Type B pancreatic cell (in vitro differentiated cells): ENCODE results near the gene DIAPH1. TPM values are rescaled to one million over a fixed set of nuclear protein-coding genes. Genes with fewer than 3 reads are reported as not detected.

Experiments used
- DNase-seq: peaks from one replicate; pipeline ENCODE4 v3.0.0; 2021; ENCODE audit warnings: mixed read lengths; ENCODE audit not compliant: unreplicated experiment; ENCODE audit errors: extremely low spot score
- H3K27ac Mint-ChIP-seq: 2 replicates; pipeline ENCODE4 v1.8.0; 2021; ENCODE audit warnings: mild to moderate bottlenecking, mixed read lengths
- H3K27me3 Mint-ChIP-seq: 2 replicates; pipeline ENCODE4 v1.8.0; 2021; ENCODE audit warnings: mixed read lengths
- H3K36me3 Mint-ChIP-seq: 2 replicates; pipeline ENCODE4 v1.8.0; 2021; ENCODE audit warnings: mixed read lengths
- H3K4me1 Mint-ChIP-seq: one replicate; pipeline ENCODE4 v1.8.0; 2021; ENCODE audit warnings: mixed read lengths; ENCODE audit not compliant: unreplicated experiment
- H3K4me3 Mint-ChIP-seq: 2 replicates; pipeline ENCODE4 v1.8.0; 2021; ENCODE audit warnings: mild to moderate bottlenecking, mixed read lengths
- H3K9me3 Mint-ChIP-seq: 2 replicates; pipeline ENCODE4 v1.8.0; 2021; ENCODE audit warnings: mixed read lengths
- total RNA-seq: library from RNA; stranded (reverse); gene quantifications from 2 replicates; pipeline ENCODE4 v1.2.1, GENCODE V29; 2021; ENCODE audit warnings: low replicate concordance
- TF ChIP-seq, protein P1 (sequence below): fragments of 200-600 bp; sonication (generic); conservative IDR thresholded peaks from 2 replicates; pipeline ENCODE4 v1.5.0; 2021; ENCODE audit warnings: antibody characterized with exemption, mild to moderate bottlenecking

DIAPH1 gene
- total RNA-seq, 1 donor from 2014 or later = 79.6 TPM

GRCh38 chr5:141504216-141504615 lies 114.6 kb downstream of the DIAPH1 start:
- H3K4me1 Mint-ChIP-seq = peaks cover 28% of the 10 kb centered on the region
- no peaks in the 10 kb centered on the region for H3K9me3 Mint-ChIP-seq
- DNase-seq = no peak
- H3K27ac Mint-ChIP-seq = no peak overlapping the region
- TF ChIP-seq, protein P1, sequence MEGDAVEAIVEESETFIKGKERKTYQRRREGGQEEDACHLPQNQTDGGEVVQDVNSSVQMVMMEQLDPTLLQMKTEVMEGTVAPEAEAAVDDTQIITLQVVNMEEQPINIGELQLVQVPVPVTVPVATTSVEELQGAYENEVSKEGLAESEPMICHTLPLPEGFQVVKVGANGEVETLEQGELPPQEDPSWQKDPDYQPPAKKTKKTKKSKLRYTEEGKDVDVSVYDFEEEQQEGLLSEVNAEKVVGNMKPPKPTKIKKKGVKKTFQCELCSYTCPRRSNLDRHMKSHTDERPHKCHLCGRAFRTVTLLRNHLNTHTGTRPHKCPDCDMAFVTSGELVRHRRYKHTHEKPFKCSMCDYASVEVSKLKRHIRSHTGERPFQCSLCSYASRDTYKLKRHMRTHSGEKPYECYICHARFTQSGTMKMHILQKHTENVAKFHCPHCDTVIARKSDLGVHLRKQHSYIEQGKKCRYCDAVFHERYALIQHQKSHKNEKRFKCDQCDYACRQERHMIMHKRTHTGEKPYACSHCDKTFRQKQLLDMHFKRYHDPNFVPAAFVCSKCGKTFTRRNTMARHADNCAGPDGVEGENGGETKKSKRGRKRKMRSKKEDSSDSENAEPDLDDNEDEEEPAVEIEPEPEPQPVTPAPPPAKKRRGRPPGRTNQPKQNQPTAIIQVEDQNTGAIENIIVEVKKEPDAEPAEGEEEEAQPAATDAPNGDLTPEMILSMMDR = no peak
- no peak overlapping the region for H3K4me3 Mint-ChIP-seq
- H3K36me3 Mint-ChIP-seq = peaks cover 20% of the 10 kb centered on the region
- no peaks in the 10 kb centered on the region for H3K27me3 Mint-ChIP-seq

- Mint-ChIP-seq H3K4me3 (no peak overlapping the region), H3K36me3 (peaks cover 20% of the 10 kb centered on the region), H3K27me3 (no peaks in the 10 kb centered on the region), H3K9me3 (no peaks in the 10 kb centered on the region), H3K4me1 (peaks cover 25% of the 10 kb centered on the region), H3K27ac (no peak overlapping the region)
- TF ChIP-seq, protein P1 = no peak
- no peak for DNase-seq
Observed at GRCh38 chr5:141503681-141504080, 115.1 kb downstream of the DIAPH1 start.

- TF ChIP-seq, protein P1 = no peak
- DNase-seq = no peak
- H3K4me3 Mint-ChIP-seq = no peak overlapping the region
- H3K27ac Mint-ChIP-seq = no peak overlapping the region
- peaks cover 26% of the 10 kb centered on the region for H3K36me3 Mint-ChIP-seq
- H3K9me3 Mint-ChIP-seq = no peaks in the 10 kb centered on the region
- H3K4me1 Mint-ChIP-seq = peaks cover 8% of the 10 kb centered on the region
- no peaks in the 10 kb centered on the region for H3K27me3 Mint-ChIP-seq
Observed at GRCh38 chr5:141501761-141502160, 117.0 kb downstream of the DIAPH1 start.

DNA sequence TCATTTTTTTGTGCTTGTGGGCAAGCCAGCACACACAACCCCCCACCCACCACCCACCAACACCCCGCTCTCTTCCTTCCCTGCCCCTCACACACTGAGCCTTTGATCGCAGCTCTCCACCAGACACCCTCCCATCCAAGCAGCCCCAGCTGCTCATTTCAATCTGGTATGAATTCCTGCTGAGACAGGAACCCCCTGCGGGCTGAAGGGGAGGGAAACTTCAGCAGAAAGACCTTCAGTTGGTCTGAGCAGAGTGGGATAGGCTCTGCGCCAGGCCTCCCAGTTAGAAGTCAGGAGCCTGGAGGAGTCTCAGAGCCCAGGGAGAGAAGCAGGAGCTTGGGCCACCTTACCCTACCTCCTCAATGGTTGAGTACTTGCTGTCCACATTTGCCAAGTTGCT lies 122.8 kb downstream of the DIAPH1 start:
- TF ChIP-seq, protein P1 = no peak
- Mint-ChIP-seq H3K4me3 (peak overlapping the region; percentile 59), H3K36me3 (peaks cover 17% of the 10 kb centered on the region), H3K27ac (peak overlapping the region; percentile 58), H3K27me3 (peaks cover 15% of the 10 kb centered on the region), H3K9me3 (no peaks in the 10 kb centered on the region), H3K4me1 (peaks cover 21% of the 10 kb centered on the region)
- DNase-seq = no peak

GRCh38 chr5:141495453-141495811 lies 123.4 kb downstream of the DIAPH1 start:
- peaks cover 21% of the 10 kb centered on the region for H3K36me3 Mint-ChIP-seq
- peak overlapping the region; percentile 58 for H3K27ac Mint-ChIP-seq
- H3K27me3 Mint-ChIP-seq = peaks cover 20% of the 10 kb centered on the region
- TF ChIP-seq, protein P1 = no peak
- no peak for DNase-seq
- peak overlapping the region; percentile 59 for H3K4me3 Mint-ChIP-seq
- peaks cover 21% of the 10 kb centered on the region for H3K4me1 Mint-ChIP-seq
- H3K9me3 Mint-ChIP-seq = no peaks in the 10 kb centered on the region
